HG03196 (cell line): ENCODE data around the gene UNCX.
"Not testable (repeated sequence)": the region's sequence is repeated elsewhere in the genome, so short reads cannot be mapped to it uniquely, and the experiment has no call there.

ENCODE experiments used
- ATAC-seq: cut with Tn5 transposase; IDR thresholded peaks from one replicate; pipeline ENCODE4 v1.9.1; 2021; ENCODE audit not compliant: unreplicated experiment

Gene UNCX

DNA sequence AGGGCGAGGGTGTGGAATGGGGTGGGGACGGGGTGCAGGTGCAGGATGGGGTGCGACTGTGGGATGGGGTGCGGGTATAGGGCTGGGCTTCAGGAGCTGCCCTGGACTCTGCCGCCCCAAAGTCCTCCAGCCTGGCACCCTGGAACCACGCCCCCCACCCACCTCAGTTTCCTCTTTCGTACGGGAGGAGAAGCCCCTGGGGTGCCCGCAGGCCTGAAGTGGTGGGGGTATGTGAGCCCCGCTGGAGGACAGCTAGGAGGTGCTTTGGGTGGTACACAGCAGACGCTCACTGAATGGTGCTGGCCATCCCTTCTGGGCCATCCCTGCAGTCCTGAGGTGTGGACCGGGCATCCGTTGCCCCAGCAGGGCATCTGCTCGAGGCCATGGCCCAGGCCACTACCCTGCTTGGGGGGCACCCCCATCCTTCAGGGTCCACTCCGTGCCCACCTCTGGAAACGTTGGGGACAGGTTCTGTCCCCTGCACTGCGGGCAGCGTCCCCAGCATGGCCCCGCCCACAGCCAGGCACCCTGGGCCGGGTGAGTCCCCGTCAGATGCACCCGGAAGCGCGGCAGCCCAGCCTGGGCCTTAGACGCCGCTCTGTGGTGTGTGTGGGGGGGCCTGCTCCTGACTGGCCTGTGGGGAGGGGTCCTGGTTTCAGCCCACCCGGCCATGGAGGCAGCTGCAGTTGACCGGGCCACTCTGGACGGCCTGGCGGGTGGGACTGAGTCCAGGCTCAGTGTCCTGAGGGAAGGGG, 41.6 kb downstream of the UNCX start:
- no peak for ATAC-seq

GRCh38 chr7:1274876-1275375, 42.3 kb downstream of the UNCX start:
- ATAC-seq: no peak

DNA sequence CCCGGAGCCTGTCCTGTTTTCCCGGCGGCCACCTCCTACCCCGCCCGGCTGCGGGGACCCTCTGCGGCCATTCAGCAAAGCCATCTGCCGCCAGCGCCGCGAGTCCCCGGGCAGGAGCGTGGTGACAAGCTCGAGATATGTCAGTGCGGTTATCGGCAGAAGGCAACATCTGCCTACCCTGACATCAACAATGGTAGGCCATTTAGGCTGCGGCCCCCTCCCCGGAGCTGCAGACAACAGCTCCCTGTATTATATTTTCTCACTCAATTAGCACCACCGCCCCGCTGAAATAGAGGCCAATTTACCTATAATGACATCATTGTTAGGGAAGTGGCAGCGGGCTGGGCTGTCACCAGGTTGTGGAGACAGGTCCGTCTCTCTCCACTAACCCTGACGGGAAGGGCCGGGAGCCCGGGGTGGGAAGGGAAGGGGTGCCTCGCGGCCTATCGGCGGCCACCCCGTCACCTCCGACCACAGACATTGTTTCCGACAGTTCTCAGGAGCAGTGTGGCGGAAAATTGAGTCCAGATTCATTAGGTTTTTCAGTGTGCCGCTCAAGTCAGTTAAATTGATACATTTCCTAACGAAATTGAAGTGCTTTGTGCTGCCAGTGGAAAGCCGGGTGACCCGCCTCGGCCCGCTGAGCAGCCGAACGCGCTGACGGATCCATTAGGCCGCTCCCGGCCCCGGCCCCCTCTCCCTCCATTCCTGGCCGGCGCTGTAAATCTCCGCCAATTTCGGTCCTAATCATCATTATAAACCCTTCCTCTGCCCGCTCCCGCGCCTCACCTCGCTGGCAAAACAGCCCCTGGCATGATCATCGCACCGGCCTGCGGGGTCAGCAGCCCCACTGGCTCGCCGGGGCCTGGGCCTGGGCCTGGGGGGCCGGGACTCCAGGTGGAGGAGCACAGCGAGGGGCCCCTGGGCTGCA, 43.0 kb downstream of the UNCX start:
- no peak for ATAC-seq

DNA sequence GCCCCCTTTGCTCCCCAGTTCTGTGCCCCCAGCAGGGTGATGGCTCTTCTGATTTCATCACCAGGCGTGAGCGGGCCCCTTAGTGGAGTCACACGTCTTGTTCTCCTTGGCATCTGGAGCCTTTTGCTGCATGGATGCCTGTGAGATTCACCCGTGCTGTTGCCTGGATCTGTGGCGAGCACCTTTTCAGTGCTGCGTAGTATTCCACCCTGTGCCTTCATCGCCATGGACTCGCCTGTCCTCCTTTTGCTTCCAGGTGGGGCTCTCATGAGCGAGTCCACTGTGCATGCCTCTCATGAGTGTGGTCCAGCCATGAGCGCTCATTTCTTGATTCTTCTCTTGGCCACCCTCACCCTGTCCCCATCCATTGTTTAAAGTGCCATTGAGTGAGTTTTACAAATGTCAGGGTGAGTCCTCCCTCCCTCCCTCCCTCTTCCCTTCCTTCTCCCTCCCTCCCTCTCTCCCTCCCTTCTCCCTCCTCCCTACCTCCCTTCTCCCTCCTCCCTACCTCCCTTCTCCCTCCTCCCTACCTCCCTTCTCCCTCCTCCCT, 44.0 kb downstream of the UNCX start:
- ATAC-seq: no peak

GRCh38 chr7:1278543-1278942, 45.9 kb downstream of the UNCX start:
- no peak for ATAC-seq

- ATAC-seq: no peak
These were observed 46.4 kb downstream of the UNCX start for GRCh38 chr7:1279041-1279440.

GRCh38 chr7:1279895-1280294, 47.2 kb downstream of the UNCX start:
- ATAC-seq: not testable (repeated sequence)

DNA sequence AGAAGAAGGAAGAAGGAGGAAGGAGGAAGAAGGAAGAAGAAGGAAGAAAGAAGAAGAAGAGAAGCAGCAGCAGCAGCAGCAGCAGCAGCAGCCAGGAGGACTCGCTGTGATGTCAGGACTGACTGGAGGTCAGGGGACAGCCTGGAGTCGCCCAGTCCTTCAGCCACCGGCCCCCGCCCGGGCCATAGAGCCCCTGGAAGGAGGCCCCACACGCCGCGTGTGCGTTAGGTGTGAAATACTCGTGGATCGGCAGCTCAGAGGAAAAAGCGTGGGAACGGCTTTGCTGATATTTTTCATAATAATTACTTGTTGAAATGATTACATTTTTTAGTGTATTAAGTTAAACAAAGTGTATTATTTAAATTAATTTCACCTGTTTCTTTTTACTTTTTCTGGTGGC, 48.4 kb downstream of the UNCX start:
- no peak for ATAC-seq

- no peak for ATAC-seq
These were observed 50.0 kb downstream of the UNCX start for GRCh38 chr7:1282679-1283078.

DNA sequence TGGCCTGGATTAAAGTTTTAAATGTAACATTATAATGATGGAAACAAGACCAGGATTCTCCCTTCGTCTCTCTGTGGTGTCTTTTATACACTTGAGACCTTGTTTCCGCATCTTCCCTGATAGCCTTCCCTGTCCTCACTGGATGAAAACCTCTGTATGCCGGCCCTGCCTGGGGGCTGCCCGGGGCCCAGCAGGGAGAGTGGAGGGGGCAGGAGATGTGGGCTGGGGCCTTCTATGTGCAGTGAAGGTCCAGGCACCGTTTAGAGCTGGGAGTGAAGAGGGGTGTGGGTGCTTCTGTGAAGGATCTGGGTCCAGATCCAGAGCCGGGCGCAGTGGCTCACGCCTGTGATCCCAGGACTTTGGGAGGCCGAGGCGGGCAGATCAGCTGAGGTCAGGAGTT, 50.7 kb downstream of the UNCX start:
- ATAC-seq: no peak

GRCh38 chr7:1283941-1284742, 51.5 kb downstream of the UNCX start:
- no peak for ATAC-seq

- ATAC-seq: no peak
These were observed 52.2 kb downstream of the UNCX start for GRCh38 chr7:1284743-1285458.

- no peak for ATAC-seq
These were observed 53.1 kb downstream of the UNCX start for GRCh38 chr7:1285556-1286301.
